Cardiac atrium fibroblast (primary cell): Measurements from ENCODE around the gene CTBS. TPM values are rescaled to one million over a fixed set of nuclear protein-coding genes. Genes with fewer than 3 reads are reported as not detected.

Experiments
- total RNA-seq: library from RNA; depleted of rRNA; stranded (reverse); fragments of >200 nt; gene quantifications from 2 replicates; pipeline ENCODE4 v1.2.3, GENCODE V29; 2015

The CTBS gene
- 10.7 and 15.2 TPM in 2 replicates for total RNA-seq

GRCh38 chr1:84573967-84574842 lies at the start of gene CTBS:
TSS of gene CTBS (minus strand) at chr1:84574440. CDS start at chr1:84574415, 25 bp downstream.

GRCh38 chr1:84506002-84506728 lies 68.1 kb downstream of the CTBS start, which contains the start of the genes GNG5 and SPATA1:
TSS of gene GNG5 (minus strand) at chr1:84506581. CDS start at chr1:84506091, 490 bp downstream.
TSS of gene SPATA1 (plus strand) at chr1:84506386. CDS start at chr1:84516360, 9,974 bp downstream.

Other genes starting within 250 kb of the CTBS start
- not detected in 2 replicates for gene DNASE2B, start 176.0 kb downstream of the CTBS start, total RNA-seq
- gene RPF1, start 95.2 kb downstream of the CTBS start, total RNA-seq: 14.6 and 18.3 TPM in 2 replicates
- not detected in 2 replicates for gene SPATA1, start 68.1 kb downstream of the CTBS start, total RNA-seq
- 36.8 and 80.7 TPM in 2 replicates for gene GNG5, start 67.9 kb downstream of the CTBS start, total RNA-seq
- gene SSX2IP, start 116.0 kb upstream of the CTBS start, total RNA-seq: 8.4 and 12.3 TPM in 2 replicates